Adrenal gland (tissue), 5 donors: ENCODE measurements around the gene FUT7.

Experiments
- CTCF ChIP-seq, 6 experiments: fragments of 450-650 bp in 4 of 6; fragments of 200-600 bp in 2 of 6; sonication (generic) in 1 of 6; IDR thresholded peaks; 1 replicate in 5 of 6; 2 replicates in 1 of 6; pipeline versions ENCODE4 v1.5.1 to v1.8.0; 2016 to 2021; ENCODE audit warnings: antibody characterized with exemption in 6 of 6, mild to moderate bottlenecking in 2 of 6, moderate library complexity in 1 of 6
- POLR2A ChIP-seq, 2 donors: fragments of 450-650 bp; IDR thresholded peaks; one replicate each; pipeline ENCODE4 v1.6.1; 2017; ENCODE audit warnings: antibody characterized with exemption in 2 of 2, mild to moderate bottlenecking in 2 of 2, moderate library complexity in 1 of 2
- donor health status: DM: no; HTN: no; CAD: no.

GRCh38 chr9:137054932-137055384 is 23.1 kb upstream of the FUT7 start:
- TF ChIP-seq CTCF (IDR thresholded peaks at IDR 0.05) (no peak), POLR2A (IDR thresholded peaks at IDR 0.05) (no peak)
